ENCODE results near the gene SHTN1. TPM values are rescaled to one million over a fixed set of nuclear protein-coding genes. Genes with fewer than 3 reads are reported as not detected.

The SHTN1 gene
- total and polyA plus RNA-seq, 8 donors: 7.4 to 49.1 (median 15.7) TPM

GRCh38 chr10:116852246-116852645 is 152.7 kb downstream of the SHTN1 start:
- intact Hi-C loops (cut with DNase I; ENCODE audit: low total_unique reads): no loop called here
- H3K4me1 ChIP-seq: peaks cover 6 to 25% (median 20%) of the 10 kb centered on the region in 4 donors
- H3K9me3 ChIP-seq: no peaks in the 10 kb centered on the region
- no peaks in the 10 kb centered on the region for H3K36me3 ChIP-seq
- TF ChIP-seq POLR2AphosphoS5 (IDR thresholded peaks at IDR 0.05) (no peak), EP300 (IDR thresholded peaks at IDR 0.05) (no peak), CTCF (IDR thresholded peaks at IDR 0.05) (no peak), POLR2A (IDR thresholded peaks at IDR 0.05) (no peak)
- peaks cover 0 to 28% (median 0%) of the 10 kb centered on the region in 3 donors for H3K27me3 ChIP-seq
- no peak overlapping the region for H3K27ac ChIP-seq
- H3K4me3 ChIP-seq: no peak overlapping the region
- DNase-seq: no peak
- 55 to 100% (median 69%) methylated on average over 1 of the region's 1 CpG for WGBS, 5 donors

- intact Hi-C loops (cut with DNase I; ENCODE audit: low total_unique reads): no loop called here
- peak overlapping the region; percentile 65 to 75 (median 68) for H3K4me3 ChIP-seq
- H3K36me3 ChIP-seq: no peaks in the 10 kb centered on the region
- no peaks in the 10 kb centered on the region for H3K9me3 ChIP-seq
- TF ChIP-seq POLR2A (IDR thresholded peaks at IDR 0.05) (no peak), CTCF (IDR thresholded peaks at IDR 0.05) (no peak), POLR2AphosphoS5 (IDR thresholded peaks at IDR 0.05) (no peak), EP300 (IDR thresholded peaks at IDR 0.05) (no peak)
- WGBS, 5 donors: 25 to 33% (median 30%) methylated on average over 10 of the region's 10 CpGs
- DNase-seq: no peak
- H3K4me1 ChIP-seq: peaks cover 6 to 25% (median 20%) of the 10 kb centered on the region in 4 donors
- peaks cover 0 to 28% (median 0%) of the 10 kb centered on the region in 3 donors for H3K27me3 ChIP-seq
- peak overlapping the region; percentile 25 to 76 (median 62) for H3K27ac ChIP-seq
Measured at GRCh38 chr10:116850058-116850611, 154.9 kb downstream of the SHTN1 start.

GRCh38 chr10:116849248-116850057 is 155.5 kb downstream of the SHTN1 start, which contains the start of gene ENO4:
ENO4 (plus strand) TSS chr10:116849499; CDS start chr10:116849567, 68 bp downstream.
- intact Hi-C loops (cut with DNase I; ENCODE audit: low total_unique reads): no loop called here
- no peaks in the 10 kb centered on the region for H3K9me3 ChIP-seq
- peaks cover 0 to 28% (median 0%) of the 10 kb centered on the region in 3 donors for H3K27me3 ChIP-seq
- DNase-seq: peak; percentile 85 to 96
- peaks cover 6 to 25% (median 20%) of the 10 kb centered on the region in 4 donors for H3K4me1 ChIP-seq
- TF ChIP-seq POLR2A (IDR thresholded peaks at IDR 0.05) (no peak), EP300 (IDR thresholded peaks at IDR 0.05) (no peak), POLR2AphosphoS5 (IDR thresholded peaks at IDR 0.05) (peak in 2 of 3 donors; percentile 2 to 27)
- peak within 1 kb of the TSS; percentile 25 to 76 (median 62) for H3K27ac ChIP-seq
- WGBS, 5 donors: 2 to 4% (median 2%) methylated on average over 24 to 55 of the region's 55 CpGs
- H3K4me3 ChIP-seq: peak within 1 kb of the TSS; percentile 65 to 75 (median 68)
- no peaks in the 10 kb centered on the region for H3K36me3 ChIP-seq

GRCh38 chr10:116848944-116849247 is 156.1 kb downstream of the SHTN1 start:
- intact Hi-C loops (cut with DNase I; ENCODE audit: low total_unique reads): no loop called here
- DNase-seq: no peak
- WGBS, 5 donors: 0 to 1% (median 1%) methylated on average over 19 to 23 of the region's 23 CpGs
- Histone ChIP-seq H3K4me1 (peaks cover 6 to 25% (median 20%) of the 10 kb centered on the region in 4 donors), H3K27me3 (peaks cover 0 to 28% (median 0%) of the 10 kb centered on the region in 3 donors), H3K9me3 (no peaks in the 10 kb centered on the region), H3K36me3 (no peaks in the 10 kb centered on the region), H3K4me3 (peak overlapping the region; percentile 65 to 75 (median 68)), H3K27ac (peak overlapping the region in 4 of 5 donors; percentile 59 to 76 (median 66))
- TF ChIP-seq CTCF (IDR thresholded peaks at IDR 0.05): no peak
- TF ChIP-seq POLR2AphosphoS5 (IDR thresholded peaks at IDR 0.05): no peak
- TF ChIP-seq POLR2A (IDR thresholded peaks at IDR 0.05): no peak

Measured in stomach (tissue), 9 donors.